ENCODE results near the gene PLCD3. TPM values are rescaled to one million over a fixed set of nuclear protein-coding genes. Genes with fewer than 3 reads are reported as not detected.

The PLCD3 gene
- total RNA-seq, 1 experiment from 2014 or later, result 88.5 TPM

DNA sequence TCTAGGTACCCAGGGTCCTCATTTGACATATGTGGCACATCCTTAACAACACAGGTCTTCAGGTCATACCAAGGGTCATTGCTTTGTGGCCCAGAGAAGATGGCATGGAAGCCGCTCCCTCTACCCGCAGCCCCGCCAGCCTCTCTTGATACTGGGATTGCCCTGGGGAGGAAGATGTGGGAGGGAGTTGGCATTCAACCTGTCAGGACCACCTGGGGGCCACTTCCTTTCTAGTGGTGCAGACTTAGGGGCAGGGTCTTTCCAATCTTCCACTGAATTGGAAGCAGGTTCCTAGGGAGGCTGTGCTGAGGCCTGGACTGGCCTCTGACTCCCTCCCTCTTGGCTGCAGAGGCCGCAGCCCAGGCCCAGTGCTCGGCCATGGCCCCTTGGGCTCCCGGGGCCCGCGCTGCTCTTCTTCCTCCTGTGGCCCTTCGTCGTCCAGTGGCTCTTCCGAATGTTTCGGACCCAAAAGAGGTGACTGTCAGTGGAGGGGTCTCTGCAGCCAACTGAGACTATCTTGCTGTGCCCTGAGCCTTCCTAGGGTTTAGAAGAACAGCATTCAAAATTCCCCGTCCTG lies 10.9 kb upstream of the PLCD3 start:
- peaks cover 9% of the 10 kb centered on the region for H3K4me1 Mint-ChIP-seq (ENCODE audit: low read depth, unreplicated experiment)
- no peaks in the 10 kb centered on the region for H3K27me3 ChIP-seq (replicated peaks; ENCODE audit: control insufficient read depth, insufficient read depth, low read length)
- TF ChIP-seq, protein P1, sequence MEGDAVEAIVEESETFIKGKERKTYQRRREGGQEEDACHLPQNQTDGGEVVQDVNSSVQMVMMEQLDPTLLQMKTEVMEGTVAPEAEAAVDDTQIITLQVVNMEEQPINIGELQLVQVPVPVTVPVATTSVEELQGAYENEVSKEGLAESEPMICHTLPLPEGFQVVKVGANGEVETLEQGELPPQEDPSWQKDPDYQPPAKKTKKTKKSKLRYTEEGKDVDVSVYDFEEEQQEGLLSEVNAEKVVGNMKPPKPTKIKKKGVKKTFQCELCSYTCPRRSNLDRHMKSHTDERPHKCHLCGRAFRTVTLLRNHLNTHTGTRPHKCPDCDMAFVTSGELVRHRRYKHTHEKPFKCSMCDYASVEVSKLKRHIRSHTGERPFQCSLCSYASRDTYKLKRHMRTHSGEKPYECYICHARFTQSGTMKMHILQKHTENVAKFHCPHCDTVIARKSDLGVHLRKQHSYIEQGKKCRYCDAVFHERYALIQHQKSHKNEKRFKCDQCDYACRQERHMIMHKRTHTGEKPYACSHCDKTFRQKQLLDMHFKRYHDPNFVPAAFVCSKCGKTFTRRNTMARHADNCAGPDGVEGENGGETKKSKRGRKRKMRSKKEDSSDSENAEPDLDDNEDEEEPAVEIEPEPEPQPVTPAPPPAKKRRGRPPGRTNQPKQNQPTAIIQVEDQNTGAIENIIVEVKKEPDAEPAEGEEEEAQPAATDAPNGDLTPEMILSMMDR (IDR thresholded peaks at IDR 0.05; ENCODE audit: insufficient read depth in 1 of 2, low read depth in 1 of 2, low read length in 1 of 2, severe bottlenecking in 1 of 2, unreplicated experiment in 1 of 2), result no peak
- BruUV-seq (replicated peaks), result no TSS peak
- peaks cover 11% of the 10 kb centered on the region for H3K4me1 ChIP-seq
- intact Hi-C loops (cut with micrococcal nuclease; ENCODE audit: unreplicated experiment), result no loop called here
- ChIA-PET POLR2A (interaction anchor here (0.7 kb wide), 1 partner anchor 167 kb away, joined by 4 read pairs; no protein-coding TSS in a partner anchor), CTCF (interaction anchor here (1.6 kb wide), 1 partner anchor 8 kb away, joined by 6 read pairs; the partner anchor contains the start of gene ACBD4)
- DNase-seq, result no peak
- peaks cover 34% of the 10 kb centered on the region for H3K36me3 Mint-ChIP-seq (ENCODE audit: insufficient read depth, unreplicated experiment)
- H3K4me3 Mint-ChIP-seq (ENCODE audit: unreplicated experiment), result no peak overlapping the region
- no peaks in the 10 kb centered on the region for H3K9me3 ChIP-seq
- no peak overlapping the region for H3K27ac Mint-ChIP-seq (ENCODE audit: unreplicated experiment)
- no peaks in the 10 kb centered on the region for H3K9me3 Mint-ChIP-seq (ENCODE audit: unreplicated experiment)
- no peaks in the 10 kb centered on the region; the same call in 1 of the 2 replicates for H3K36me3 ChIP-seq (ENCODE audit: control insufficient read depth, insufficient read depth, low read length)
- peaks cover under 1% of the 10 kb centered on the region for H3K27me3 Mint-ChIP-seq (ENCODE audit: insufficient read depth, unreplicated experiment)
- H3K4me3 ChIP-seq (ENCODE audit: low read depth, low read length), result no peak overlapping the region

- POLR2A ChIA-PET, result interaction anchor here (0.5 to 0.9 kb wide), 2 partner anchors 9 to 445 kb away, joined by 3 read pairs; partner anchors contain the start of gene HEXIM1
- Histone ChIP-seq H3K4me1 (peaks cover 6% of the 10 kb centered on the region; the same call in 1 of the 2 replicates), H3K27me3 (replicated peaks; ENCODE audit: control insufficient read depth, insufficient read depth, low read length) (no peaks in the 10 kb centered on the region), H3K9me3 (no peaks in the 10 kb centered on the region), H3K4me3 (ENCODE audit: low read depth, low read length) (no peak overlapping the region), H3K36me3 (ENCODE audit: control insufficient read depth, insufficient read depth, low read length) (peaks cover 1% of the 10 kb centered on the region; the same call in 1 of the 2 replicates)
- no peak overlapping the region for H3K27ac Mint-ChIP-seq (ENCODE audit: unreplicated experiment)
- no peak overlapping the region for H3K4me3 Mint-ChIP-seq (ENCODE audit: unreplicated experiment)
- TF ChIP-seq, protein P1 (IDR thresholded peaks at IDR 0.05; ENCODE audit: insufficient read depth in 1 of 2, low read depth in 1 of 2, low read length in 1 of 2, severe bottlenecking in 1 of 2, unreplicated experiment in 1 of 2), result no peak
- intact Hi-C loops (cut with micrococcal nuclease; ENCODE audit: unreplicated experiment), result loop anchor here (10.0 kb wide), 1 partner anchor 365 kb away; no protein-coding TSS in a partner anchor
- CTCF ChIA-PET, result interaction anchor here (1.2 kb wide), 1 partner anchor 58 kb away, joined by 3 read pairs; no protein-coding TSS in a partner anchor
- no peaks in the 10 kb centered on the region for H3K4me1 Mint-ChIP-seq (ENCODE audit: low read depth, unreplicated experiment)
- H3K36me3 Mint-ChIP-seq (ENCODE audit: insufficient read depth, unreplicated experiment), result peaks cover 26% of the 10 kb centered on the region
- H3K27me3 Mint-ChIP-seq (ENCODE audit: insufficient read depth, unreplicated experiment), result no peaks in the 10 kb centered on the region
- no peak for DNase-seq
- BruUV-seq (replicated peaks), result no TSS peak
- H3K9me3 Mint-ChIP-seq (ENCODE audit: unreplicated experiment), result no peaks in the 10 kb centered on the region
These were observed 7.2 kb upstream of the PLCD3 start for GRCh38 chr17:45139533-45139920.

- ChIA-PET POLR2A (interaction anchor here (0.7 kb wide), 1 partner anchor 27 kb away, joined by 5 read pairs; no protein-coding TSS in a partner anchor), CTCF (interaction anchor here (1.2 to 1.8 kb wide), 2 partner anchors 58 to 59 kb away, joined by 3 to 6 read pairs; no protein-coding TSS in a partner anchor)
- BruUV-seq (replicated peaks), result no TSS peak
- intact Hi-C loops (cut with micrococcal nuclease; ENCODE audit: unreplicated experiment), result loop anchor here (10.0 kb wide), 1 partner anchor 364 kb away; no protein-coding TSS in a partner anchor
- TF ChIP-seq, protein P1 (IDR thresholded peaks at IDR 0.05; ENCODE audit: insufficient read depth in 1 of 2, low read depth in 1 of 2, low read length in 1 of 2, severe bottlenecking in 1 of 2, unreplicated experiment in 1 of 2), result no peak
- H3K36me3 ChIP-seq (ENCODE audit: control insufficient read depth, insufficient read depth, low read length), result peaks cover 1% of the 10 kb centered on the region; the same call in 1 of the 2 replicates
- H3K4me1 ChIP-seq, result peaks cover 6% of the 10 kb centered on the region; the same call in 1 of the 2 replicates
- H3K27me3 Mint-ChIP-seq (ENCODE audit: insufficient read depth, unreplicated experiment), result no peaks in the 10 kb centered on the region
- no peaks in the 10 kb centered on the region for H3K27me3 ChIP-seq (replicated peaks; ENCODE audit: control insufficient read depth, insufficient read depth, low read length)
- no peak for DNase-seq
- H3K9me3 Mint-ChIP-seq (ENCODE audit: unreplicated experiment), result no peaks in the 10 kb centered on the region
- peaks cover 21% of the 10 kb centered on the region for H3K36me3 Mint-ChIP-seq (ENCODE audit: insufficient read depth, unreplicated experiment)
- no peaks in the 10 kb centered on the region for H3K9me3 ChIP-seq
- no peak overlapping the region for H3K4me3 ChIP-seq (ENCODE audit: low read depth, low read length)
- no peak overlapping the region for H3K4me3 Mint-ChIP-seq (ENCODE audit: unreplicated experiment)
- no peak overlapping the region for H3K27ac Mint-ChIP-seq (ENCODE audit: unreplicated experiment)
- no peaks in the 10 kb centered on the region for H3K4me1 Mint-ChIP-seq (ENCODE audit: low read depth, unreplicated experiment)
These were observed 6.7 kb upstream of the PLCD3 start for GRCh38 chr17:45138911-45139532.
